Spleen (tissue), 7 donors: ENCODE results near the gene FBXL20.

Source experiments
- POLR2AphosphoS5 ChIP-seq, 3 donors: sonication (generic); formaldehyde crosslinking; IDR thresholded peaks; one replicate each; pipeline ENCODE4 v1.5.1; 2017; ENCODE audit warnings: antibody characterized with exemption in 3 of 3
- TF ChIP-seq, protein P1 (sequence below), 11 experiments: fragments of 200-600 bp in 7 of 11; fragments of 450-650 bp in 4 of 11; sonication (generic) in 4 of 11; IDR thresholded peaks in 8 of 11; conservative IDR thresholded peaks in 3 of 11; 1 replicate in 7 of 11; 2 replicates in 4 of 11; pipeline versions ENCODE4 v1.4.0 to v1.8.0; 2016 to 2021; ENCODE audit warnings: antibody characterized with exemption in 11 of 11, inconsistent platforms in 4 of 11, mild to moderate bottlenecking in 1 of 11
- donor health status: DM: no; HTN: no; CAD: no; lungs with moderate emphysema.
- donor health status: DM: no; HTN: no; CAD: no.
- donor health status: DM: no; HTN: no; CAD: no.

DNA sequence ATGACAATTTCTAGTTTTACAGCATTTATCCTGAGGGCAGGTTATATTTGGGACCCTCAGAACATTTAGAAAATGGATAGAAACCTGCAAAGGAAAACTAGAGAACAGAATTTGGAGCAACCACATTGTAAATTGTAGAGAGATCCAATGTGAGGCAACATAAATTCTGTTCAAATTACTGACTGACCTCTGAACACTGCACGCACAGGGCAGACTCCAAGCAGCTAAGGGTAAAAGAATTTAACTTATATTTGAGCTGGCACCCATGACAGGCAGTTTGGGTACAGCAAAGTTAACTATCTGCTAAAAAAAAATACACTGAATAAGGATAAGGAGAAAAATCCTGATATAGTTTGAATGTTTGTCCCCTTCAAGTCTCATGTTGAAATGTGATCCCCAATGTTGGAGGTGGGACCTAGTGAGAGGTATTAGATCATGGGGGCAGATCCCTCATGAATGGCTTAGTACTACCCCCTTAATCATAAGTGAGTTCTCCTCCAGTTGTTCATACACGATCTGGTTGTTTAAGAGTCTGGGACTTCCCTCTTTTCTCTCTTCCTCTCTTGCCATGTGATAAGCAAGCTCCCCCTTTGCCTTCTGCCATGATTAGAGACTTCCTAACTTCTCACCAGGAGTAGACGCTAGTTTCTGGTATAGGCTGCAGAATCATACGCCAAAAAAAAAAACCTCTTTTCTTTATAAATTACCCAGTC, 75.7 kb downstream of the FBXL20 start:
- TF ChIP-seq, protein P1, sequence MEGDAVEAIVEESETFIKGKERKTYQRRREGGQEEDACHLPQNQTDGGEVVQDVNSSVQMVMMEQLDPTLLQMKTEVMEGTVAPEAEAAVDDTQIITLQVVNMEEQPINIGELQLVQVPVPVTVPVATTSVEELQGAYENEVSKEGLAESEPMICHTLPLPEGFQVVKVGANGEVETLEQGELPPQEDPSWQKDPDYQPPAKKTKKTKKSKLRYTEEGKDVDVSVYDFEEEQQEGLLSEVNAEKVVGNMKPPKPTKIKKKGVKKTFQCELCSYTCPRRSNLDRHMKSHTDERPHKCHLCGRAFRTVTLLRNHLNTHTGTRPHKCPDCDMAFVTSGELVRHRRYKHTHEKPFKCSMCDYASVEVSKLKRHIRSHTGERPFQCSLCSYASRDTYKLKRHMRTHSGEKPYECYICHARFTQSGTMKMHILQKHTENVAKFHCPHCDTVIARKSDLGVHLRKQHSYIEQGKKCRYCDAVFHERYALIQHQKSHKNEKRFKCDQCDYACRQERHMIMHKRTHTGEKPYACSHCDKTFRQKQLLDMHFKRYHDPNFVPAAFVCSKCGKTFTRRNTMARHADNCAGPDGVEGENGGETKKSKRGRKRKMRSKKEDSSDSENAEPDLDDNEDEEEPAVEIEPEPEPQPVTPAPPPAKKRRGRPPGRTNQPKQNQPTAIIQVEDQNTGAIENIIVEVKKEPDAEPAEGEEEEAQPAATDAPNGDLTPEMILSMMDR (IDR thresholded peaks at IDR 0.05 in 8 of 11, conservative IDR thresholded peaks at IDR 0.05 in 3 of 11), result no peak
- no peak for TF ChIP-seq POLR2AphosphoS5 (IDR thresholded peaks at IDR 0.05)
